ENCODE data around the gene RPL35. TPM values are rescaled to one million over a fixed set of nuclear protein-coding genes. Genes with fewer than 3 reads are reported as not detected.

Gene RPL35
- total RNA-seq, 2 experiments from 2014 or later = 2,083 to 2,096 TPM

- ChIA-PET POLR2A (no interaction called here), CTCF (no interaction called here)
- H3K27ac Mint-ChIP-seq = no peak overlapping the region
- H3K9me3 Mint-ChIP-seq = no peaks in the 10 kb centered on the region
- H3K4me1 Mint-ChIP-seq (ENCODE audit: low read depth) = no peaks in the 10 kb centered on the region
- H3K4me3 Mint-ChIP-seq = no peak overlapping the region
- intact Hi-C loops (cut with micrococcal nuclease) = no loop called here
- H3K27me3 Mint-ChIP-seq = no peaks in the 10 kb centered on the region
- DNase-seq = no peak
- peaks cover 39% of the 10 kb centered on the region for H3K36me3 Mint-ChIP-seq
These were observed 24.7 kb upstream of the RPL35 start for GRCh38 chr9:124886461-124886860.

- no peak overlapping the region for H3K27ac Mint-ChIP-seq
- no peak overlapping the region for H3K4me3 Mint-ChIP-seq
- no peaks in the 10 kb centered on the region for H3K4me1 Mint-ChIP-seq (ENCODE audit: low read depth)
- H3K27me3 Mint-ChIP-seq = no peaks in the 10 kb centered on the region
- intact Hi-C loops (cut with micrococcal nuclease) = no loop called here
- H3K36me3 Mint-ChIP-seq = peaks cover 31% of the 10 kb centered on the region
- ChIA-PET POLR2A (no interaction called here), CTCF (no interaction called here)
- H3K9me3 Mint-ChIP-seq = no peaks in the 10 kb centered on the region
- DNase-seq = no peak
These were observed 23.8 kb upstream of the RPL35 start for GRCh38 chr9:124885551-124885950.

- CTCF ChIA-PET = no interaction called here
These were observed 22.6 kb upstream of the RPL35 start for GRCh38 chr9:124884376-124884775.

GRCh38 chr9:124882231-124882630 lies 20.5 kb upstream of the RPL35 start:
- no peak overlapping the region for H3K27ac Mint-ChIP-seq
- CTCF ChIA-PET = no interaction called here

More at GRCh38 chr9:124884376-124884775, 22.6 kb upstream of the RPL35 start:
- no peak overlapping the region for H3K4me3 Mint-ChIP-seq
- peaks cover 22% of the 10 kb centered on the region for H3K36me3 Mint-ChIP-seq
- no peaks in the 10 kb centered on the region for H3K4me1 Mint-ChIP-seq (ENCODE audit: low read depth)
- intact Hi-C loops (cut with micrococcal nuclease) = no loop called here
- H3K27me3 Mint-ChIP-seq = no peaks in the 10 kb centered on the region
- no peaks in the 10 kb centered on the region for H3K9me3 Mint-ChIP-seq
- H3K27ac Mint-ChIP-seq = no peak overlapping the region
- POLR2A ChIA-PET = no interaction called here
- no peak for DNase-seq

GRCh38 chr9:124881138-124881743 lies 19.5 kb upstream of the RPL35 start:
- ChIA-PET CTCF (no interaction called here), POLR2A (no interaction called here)
- no peak for DNase-seq
- Mint-ChIP-seq H3K36me3 (peaks cover 24% of the 10 kb centered on the region), H3K9me3 (no peaks in the 10 kb centered on the region), H3K27me3 (no peaks in the 10 kb centered on the region), H3K4me1 (ENCODE audit: low read depth) (peaks cover 4% of the 10 kb centered on the region), H3K4me3 (no peak overlapping the region), H3K27ac (no peak overlapping the region)
- intact Hi-C loops (cut with micrococcal nuclease) = no loop called here

More at GRCh38 chr9:124882231-124882630, 20.5 kb upstream of the RPL35 start:
- Mint-ChIP-seq H3K36me3 (peaks cover 28% of the 10 kb centered on the region), H3K4me3 (no peak overlapping the region), H3K27me3 (no peaks in the 10 kb centered on the region), H3K9me3 (no peaks in the 10 kb centered on the region), H3K4me1 (ENCODE audit: low read depth) (no peaks in the 10 kb centered on the region)
- intact Hi-C loops (cut with micrococcal nuclease) = no loop called here
- POLR2A ChIA-PET = no interaction called here
- DNase-seq = no peak

GRCh38 chr9:124880501-124880900 lies 18.7 kb upstream of the RPL35 start:
- H3K4me3 Mint-ChIP-seq = no peak overlapping the region
- H3K36me3 Mint-ChIP-seq = peaks cover 29% of the 10 kb centered on the region
- CTCF ChIA-PET = interaction anchor here (0.5 kb wide), 1 partner anchor 25 kb away, joined by 3 read pairs; no protein-coding TSS in a partner anchor

GRCh38 chr9:124879226-124879625 lies 17.5 kb upstream of the RPL35 start:
- H3K27ac Mint-ChIP-seq = peak overlapping the region; percentile 57
- H3K27me3 Mint-ChIP-seq = no peaks in the 10 kb centered on the region
- intact Hi-C loops (cut with micrococcal nuclease) = no loop called here
- H3K9me3 Mint-ChIP-seq = no peaks in the 10 kb centered on the region
- DNase-seq = no peak
- ChIA-PET CTCF (interaction anchor here (1.3 kb wide), 1 partner anchor 14 kb away, joined by 4 read pairs; no protein-coding TSS in a partner anchor), POLR2A (interaction anchor here (2.8 kb wide), 1 partner anchor 9 kb away, joined by 12 read pairs; no protein-coding TSS in a partner anchor)
- no peak overlapping the region for H3K4me3 Mint-ChIP-seq
- H3K36me3 Mint-ChIP-seq = peaks cover 36% of the 10 kb centered on the region
- H3K4me1 Mint-ChIP-seq (ENCODE audit: low read depth) = peaks cover 4% of the 10 kb centered on the region

More at GRCh38 chr9:124880501-124880900, 18.7 kb upstream of the RPL35 start:
- no peak overlapping the region for H3K27ac Mint-ChIP-seq
- no peaks in the 10 kb centered on the region for H3K9me3 Mint-ChIP-seq
- intact Hi-C loops (cut with micrococcal nuclease) = no loop called here
- POLR2A ChIA-PET = interaction anchor here (2.8 kb wide), 1 partner anchor 11 kb away, joined by 12 read pairs; no protein-coding TSS in a partner anchor
- peaks cover 4% of the 10 kb centered on the region for H3K4me1 Mint-ChIP-seq (ENCODE audit: low read depth)
- H3K27me3 Mint-ChIP-seq = no peaks in the 10 kb centered on the region
- no peak for DNase-seq

- ChIA-PET CTCF (interaction anchor here (1.2 to 1.3 kb wide), 2 partner anchors 15 to 38 kb away, joined by 3 to 4 read pairs; no protein-coding TSS in a partner anchor), POLR2A (interaction anchor here (2.8 kb wide), 1 partner anchor 9 kb away, joined by 12 read pairs; no protein-coding TSS in a partner anchor)
- no peak for DNase-seq
- Mint-ChIP-seq H3K9me3 (no peaks in the 10 kb centered on the region), H3K36me3 (peaks cover 38% of the 10 kb centered on the region), H3K27me3 (no peaks in the 10 kb centered on the region), H3K27ac (no peak overlapping the region), H3K4me3 (no peak overlapping the region), H3K4me1 (ENCODE audit: low read depth) (peaks cover 10% of the 10 kb centered on the region)
- intact Hi-C loops (cut with micrococcal nuclease) = no loop called here
These were observed 16.8 kb upstream of the RPL35 start for GRCh38 chr9:124878518-124878917.

- no peaks in the 10 kb centered on the region for H3K27me3 Mint-ChIP-seq
- peaks cover 14% of the 10 kb centered on the region for H3K4me1 Mint-ChIP-seq (ENCODE audit: low read depth)
- ChIA-PET POLR2A (interaction anchor here (0.9 to 2.8 kb wide), 3 partner anchors 8 to 16 kb away, joined by 3 to 12 read pairs (median 4); partner anchors contain the start of genes ARPC5L and RPL35), CTCF (interaction anchor here (0.8 to 1.7 kb wide), 3 partner anchors 25 to 38 kb away, joined by 3 to 5 read pairs (median 3); partner anchors contain the start of gene WDR38)
- H3K9me3 Mint-ChIP-seq = no peaks in the 10 kb centered on the region
- H3K27ac Mint-ChIP-seq = no peak overlapping the region
- no peak overlapping the region for H3K4me3 Mint-ChIP-seq
- no peak for DNase-seq
- intact Hi-C loops (cut with micrococcal nuclease) = no loop called here
- H3K36me3 Mint-ChIP-seq = peaks cover 41% of the 10 kb centered on the region
These were observed 16.3 kb upstream of the RPL35 start for GRCh38 chr9:124878021-124878420.

GRCh38 chr9:124877021-124877782 lies 15.4 kb upstream of the RPL35 start:
- Mint-ChIP-seq H3K36me3 (peaks cover 48% of the 10 kb centered on the region), H3K9me3 (no peaks in the 10 kb centered on the region), H3K4me1 (ENCODE audit: low read depth) (peaks cover 22% of the 10 kb centered on the region), H3K4me3 (no peak overlapping the region), H3K27me3 (no peaks in the 10 kb centered on the region), H3K27ac (peak overlapping the region; percentile 28)
- no peak for DNase-seq
- ChIA-PET POLR2A (interaction anchor here (0.9 to 1.0 kb wide), 2 partner anchors 14 to 15 kb away, joined by 3 to 4 read pairs; partner anchors contain the start of genes ARPC5L and RPL35), CTCF (interaction anchor here (0.8 to 1.7 kb wide), 3 partner anchors 24 to 37 kb away, joined by 3 to 5 read pairs (median 3); partner anchors contain the start of gene WDR38)
- intact Hi-C loops (cut with micrococcal nuclease) = no loop called here

GRCh38 chr9:124875501-124875900 lies 13.7 kb upstream of the RPL35 start:
- peak overlapping the region; percentile 38 for H3K27ac Mint-ChIP-seq
- no peaks in the 10 kb centered on the region for H3K27me3 Mint-ChIP-seq
- no peak for DNase-seq
- intact Hi-C loops (cut with micrococcal nuclease) = no loop called here
- no peaks in the 10 kb centered on the region for H3K9me3 Mint-ChIP-seq
- CTCF ChIA-PET = no interaction called here
- peaks cover 38% of the 10 kb centered on the region for H3K4me1 Mint-ChIP-seq (ENCODE audit: low read depth)
- peaks cover 59% of the 10 kb centered on the region for H3K36me3 Mint-ChIP-seq
- POLR2A ChIA-PET = no interaction called here
- no peak overlapping the region for H3K4me3 Mint-ChIP-seq

- Mint-ChIP-seq H3K36me3 (peaks cover 62% of the 10 kb centered on the region), H3K4me3 (no peak overlapping the region), H3K9me3 (no peaks in the 10 kb centered on the region), H3K27ac (peak overlapping the region; percentile 100), H3K27me3 (peaks cover 1% of the 10 kb centered on the region), H3K4me1 (ENCODE audit: low read depth) (peaks cover 38% of the 10 kb centered on the region)
- intact Hi-C loops (cut with micrococcal nuclease) = loop anchor here (5.0 kb wide), 2 partner anchors 314 to 329 kb away; partner anchors contain the start of genes PPP6C and RABEPK
- DNase-seq = peak; percentile 56
- POLR2A ChIA-PET = interaction anchor here (0.5 to 5.8 kb wide), 3 partner anchors 11 to 364 kb away, joined by 4 to 55 read pairs (median 4); partner anchors contain the start of gene ARPC5L
- CTCF ChIA-PET = interaction anchor here (1.5 to 2.4 kb wide), 2 partner anchors 20 to 21 kb away, joined by 4 to 15 read pairs; partner anchors contain the start of gene WDR38
These were observed 11.9 kb upstream of the RPL35 start for GRCh38 chr9:124873664-124874063.

All from activated CD4-positive, alpha-beta memory T cell treated with anti-CD3 and anti-CD28 coated beads for 36 hours (primary cell).